ENCODE data around the gene SSC5D. TPM values are rescaled to one million over a fixed set of nuclear protein-coding genes. Genes with fewer than 3 reads are reported as not detected.
"Not testable (repeated sequence)": the region's sequence is repeated elsewhere in the genome, so short reads cannot be mapped to it uniquely, and the experiment has no call there.

SSC5D gene
- total RNA-seq, 2 experiments from 2014 or later = 0.15 to 0.18 TPM

GRCh38 chr19:55516878-55517620, 28.8 kb downstream of the SSC5D start:
- Mint-ChIP-seq H3K9me3 (no peaks in the 10 kb centered on the region), H3K36me3 (ENCODE audit: low read depth) (no peaks in the 10 kb centered on the region), H3K27me3 (peaks cover 9% of the 10 kb centered on the region), H3K27ac (peak overlapping the region; percentile 59), H3K4me1 (peaks cover 5% of the 10 kb centered on the region), H3K4me3 (peak overlapping the region; percentile 57)
- DNase-seq = peak; percentile 90
- CTCF ChIA-PET = interaction anchor here (1.5 to 2.1 kb wide), 6 partner anchors 13 to 258 kb away, joined by 4 to 30 read pairs (median 11); partner anchors contain the start of genes PPP6R1, ZNF784 and ZNF865
- POLR2A ChIA-PET = interaction anchor here (0.7 kb wide), 1 partner anchor 114 kb away, joined by 4 read pairs; no protein-coding TSS in a partner anchor

- H3K9me3 Mint-ChIP-seq = no peaks in the 10 kb centered on the region
- H3K4me3 Mint-ChIP-seq = no peak overlapping the region
- H3K27me3 Mint-ChIP-seq = no peaks in the 10 kb centered on the region
- no peak overlapping the region for H3K27ac Mint-ChIP-seq
- peaks cover 5% of the 10 kb centered on the region for H3K4me1 Mint-ChIP-seq
- no peak for DNase-seq
- POLR2A ChIA-PET = no interaction called here
- no peaks in the 10 kb centered on the region for H3K36me3 Mint-ChIP-seq (ENCODE audit: low read depth)
- CTCF ChIA-PET = interaction anchor here (0.9 to 1.2 kb wide), 3 partner anchors 16 to 113 kb away, joined by 3 to 5 read pairs (median 4); no protein-coding TSS in a partner anchor
Measured at GRCh38 chr19:55519451-55520311, 31.4 kb downstream of the SSC5D start.

GRCh38 chr19:55520691-55521292, 32.6 kb downstream of the SSC5D start:
- Mint-ChIP-seq H3K4me1 (peaks cover 5% of the 10 kb centered on the region), H3K27ac (no peak overlapping the region), H3K4me3 (no peak overlapping the region), H3K9me3 (no peaks in the 10 kb centered on the region), H3K36me3 (ENCODE audit: low read depth) (no peaks in the 10 kb centered on the region), H3K27me3 (no peaks in the 10 kb centered on the region)
- CTCF ChIA-PET = interaction anchor here (1.1 kb wide), 1 partner anchor 112 kb away, joined by 3 read pairs; no protein-coding TSS in a partner anchor
- POLR2A ChIA-PET = no interaction called here
- DNase-seq = no peak

GRCh38 chr19:55525289-55526101, 37.3 kb downstream of the SSC5D start:
- no peak overlapping the region for H3K27ac Mint-ChIP-seq
- no peaks in the 10 kb centered on the region for H3K9me3 Mint-ChIP-seq
- no peak overlapping the region for H3K4me3 Mint-ChIP-seq
- no peaks in the 10 kb centered on the region for H3K36me3 Mint-ChIP-seq (ENCODE audit: low read depth)
- DNase-seq = no peak
- POLR2A ChIA-PET = no interaction called here
- CTCF ChIA-PET = no interaction called here
- H3K27me3 Mint-ChIP-seq = no peaks in the 10 kb centered on the region
- no peaks in the 10 kb centered on the region for H3K4me1 Mint-ChIP-seq

GRCh38 chr19:55526216-55527196, 38.3 kb downstream of the SSC5D start:
- no peak for DNase-seq
- H3K4me1 Mint-ChIP-seq = no peaks in the 10 kb centered on the region
- ChIA-PET POLR2A (no interaction called here), CTCF (no interaction called here)
- H3K36me3 Mint-ChIP-seq (ENCODE audit: low read depth) = no peaks in the 10 kb centered on the region
- H3K27ac Mint-ChIP-seq = no peak overlapping the region
- H3K27me3 Mint-ChIP-seq = no peaks in the 10 kb centered on the region
- H3K4me3 Mint-ChIP-seq = no peak overlapping the region
- H3K9me3 Mint-ChIP-seq = no peaks in the 10 kb centered on the region

- no peak for DNase-seq
- H3K4me3 Mint-ChIP-seq = no peak overlapping the region
- ChIA-PET CTCF (no interaction called here), POLR2A (no interaction called here)
- no peak overlapping the region for H3K27ac Mint-ChIP-seq
- no peaks in the 10 kb centered on the region for H3K27me3 Mint-ChIP-seq
- no peaks in the 10 kb centered on the region for H3K4me1 Mint-ChIP-seq
- no peaks in the 10 kb centered on the region for H3K9me3 Mint-ChIP-seq
- H3K36me3 Mint-ChIP-seq (ENCODE audit: low read depth) = no peaks in the 10 kb centered on the region
Measured at GRCh38 chr19:55527197-55528029, 39.2 kb downstream of the SSC5D start.

GRCh38 chr19:55528030-55528803, 40.0 kb downstream of the SSC5D start:
- H3K4me3 Mint-ChIP-seq = no peak overlapping the region
- POLR2A ChIA-PET = no interaction called here
- no peaks in the 10 kb centered on the region for H3K36me3 Mint-ChIP-seq (ENCODE audit: low read depth)
- no peak for DNase-seq
- CTCF ChIA-PET = no interaction called here
- no peaks in the 10 kb centered on the region for H3K4me1 Mint-ChIP-seq
- H3K9me3 Mint-ChIP-seq = no peaks in the 10 kb centered on the region
- no peak overlapping the region for H3K27ac Mint-ChIP-seq
- H3K27me3 Mint-ChIP-seq = no peaks in the 10 kb centered on the region

GRCh38 chr19:55529636-55530234, 41.5 kb downstream of the SSC5D start:
- no peak for DNase-seq
- H3K9me3 Mint-ChIP-seq = no peaks in the 10 kb centered on the region
- no peak overlapping the region for H3K27ac Mint-ChIP-seq
- H3K4me3 Mint-ChIP-seq = no peak overlapping the region
- no peaks in the 10 kb centered on the region for H3K27me3 Mint-ChIP-seq
- no peaks in the 10 kb centered on the region for H3K4me1 Mint-ChIP-seq
- no peaks in the 10 kb centered on the region for H3K36me3 Mint-ChIP-seq (ENCODE audit: low read depth)
- CTCF ChIA-PET = no interaction called here
- POLR2A ChIA-PET = no interaction called here

GRCh38 chr19:55530996-55531395, 42.8 kb downstream of the SSC5D start:
- H3K36me3 Mint-ChIP-seq (ENCODE audit: low read depth) = no peaks in the 10 kb centered on the region
- H3K27me3 Mint-ChIP-seq = no peaks in the 10 kb centered on the region
- no peaks in the 10 kb centered on the region for H3K4me1 Mint-ChIP-seq
- CTCF ChIA-PET = interaction anchor here (1.6 kb wide), 1 partner anchor 27 kb away, joined by 6 read pairs; no protein-coding TSS in a partner anchor
- no peak for DNase-seq
- no peak overlapping the region for H3K4me3 Mint-ChIP-seq
- no peaks in the 10 kb centered on the region for H3K9me3 Mint-ChIP-seq
- H3K27ac Mint-ChIP-seq = no peak overlapping the region
- POLR2A ChIA-PET = no interaction called here

GRCh38 chr19:55534280-55534679, 46.0 kb downstream of the SSC5D start:
- CTCF ChIA-PET = interaction anchor here (0.7 kb wide), 1 partner anchor 30 kb away, joined by 4 read pairs; no protein-coding TSS in a partner anchor
- H3K4me1 Mint-ChIP-seq; H3K9me3 Mint-ChIP-seq; H3K27me3 Mint-ChIP-seq; DNase-seq; POLR2A ChIA-PET; H3K36me3 Mint-ChIP-seq (ENCODE audit: low read depth); H3K4me3 Mint-ChIP-seq; H3K27ac Mint-ChIP-seq: not testable (repeated sequence)
